HFF-Myc (cell line): ENCODE results near the gene MTG1.

Experiments
- DNase-seq: peaks from one replicate; pipeline ENCODE4 v3.0.0-alpha.2; 2011; ENCODE audit warnings: low read depth; ENCODE audit errors: extremely low read depth
- H3K4me3 ChIP-seq: replicated peaks from 2 replicates; pipeline ENCODE4 v1.5.1; 2011; ENCODE audit warnings: low read depth, mild to moderate bottlenecking, control low read depth, low read length
- CTCF ChIP-seq: IDR thresholded peaks from 2 replicates; pipeline ENCODE4 v1.5.1; 2012; ENCODE audit warnings: mild to moderate bottlenecking, low read depth, low read length, control low read depth; ENCODE audit errors: missing control alignments

MTG1 gene

DNA sequence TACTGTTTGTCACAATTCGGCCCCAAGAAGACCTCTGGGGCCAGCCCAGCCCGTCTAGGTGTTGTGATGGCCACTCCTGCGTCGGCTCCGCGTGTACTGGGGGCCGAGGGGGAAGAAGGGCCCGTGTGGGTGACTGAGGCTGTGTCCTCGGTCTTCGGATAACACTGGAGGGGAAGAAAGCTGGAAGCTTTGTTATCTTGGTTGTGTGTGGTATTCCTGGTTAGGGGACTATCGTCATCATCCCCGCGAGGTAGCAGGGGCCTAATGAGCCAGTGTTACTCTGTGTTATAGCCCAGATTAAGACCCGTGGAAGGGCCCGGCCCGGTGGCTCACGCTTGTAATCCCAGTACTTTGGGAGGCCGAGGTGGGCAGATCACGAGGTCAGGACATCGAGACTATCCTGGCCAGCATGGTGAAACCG is 854 bp downstream of the MTG1 start:
- peak overlapping the region; percentile 93 for H3K4me3 ChIP-seq
- DNase-seq = no peak
- TF ChIP-seq CTCF = no peak

- no peak for DNase-seq
- no peak for TF ChIP-seq CTCF
- H3K4me3 ChIP-seq = no peak overlapping the region
Measured at GRCh38 chr10:133396035-133396624, 2.2 kb downstream of the MTG1 start.

GRCh38 chr10:133397938-133398337 is 4.0 kb downstream of the MTG1 start:
- no peak for TF ChIP-seq CTCF
- no peak overlapping the region for H3K4me3 ChIP-seq
- no peak for DNase-seq

GRCh38 chr10:133399123-133399601 is 5.2 kb downstream of the MTG1 start:
- H3K4me3 ChIP-seq = no peak overlapping the region
- no peak for TF ChIP-seq CTCF
- DNase-seq = no peak

DNA sequence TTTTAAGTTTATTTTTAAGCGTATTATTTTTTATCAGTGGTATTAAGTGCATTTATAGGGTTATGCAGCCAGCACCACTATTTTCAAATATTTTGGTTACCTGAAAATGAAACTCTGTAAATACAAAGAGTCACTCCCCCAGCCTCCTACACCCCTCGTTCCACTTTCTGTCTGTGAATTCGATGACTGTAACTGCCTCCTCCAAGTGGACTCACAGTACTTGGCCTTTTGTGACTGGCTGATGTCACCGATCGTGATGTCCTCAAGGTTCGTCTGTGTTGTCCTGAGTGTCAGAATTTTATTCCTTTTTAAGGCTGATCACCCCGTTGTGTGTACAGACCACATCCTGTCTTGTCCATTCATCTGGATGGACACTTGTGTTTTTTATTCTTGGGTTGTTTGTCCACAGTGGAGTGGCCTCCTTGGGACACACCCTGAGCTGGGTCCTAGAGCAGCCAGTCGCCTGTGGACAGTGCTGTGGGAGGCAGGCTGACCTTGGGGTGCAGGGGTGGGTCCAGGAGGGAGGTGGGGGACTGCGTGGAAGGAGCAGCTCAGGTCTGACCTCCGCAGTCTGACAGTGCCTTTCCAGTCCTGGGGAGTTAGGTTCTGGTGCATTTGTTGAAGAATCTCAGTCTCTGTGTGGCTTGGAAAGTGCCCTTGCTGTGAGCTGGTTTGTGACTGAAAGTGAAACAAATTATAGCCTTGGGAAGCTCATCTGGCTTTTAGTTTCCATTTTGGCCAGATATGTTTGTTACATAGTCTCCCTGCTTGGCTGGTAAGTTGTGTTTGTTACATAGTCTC is 6.9 kb downstream of the MTG1 start:
- no peak for DNase-seq
- TF ChIP-seq CTCF = no peak
- no peak overlapping the region for H3K4me3 ChIP-seq

- no peak for DNase-seq
- no peak overlapping the region for H3K4me3 ChIP-seq
- TF ChIP-seq CTCF = no peak
Measured at GRCh38 chr10:133401500-133401899, 7.5 kb downstream of the MTG1 start.
